Middle frontal gyrus (tissue), 1 donor: ENCODE results near the gene WAPL.
"Not testable (repeated sequence)": the region's sequence is repeated elsewhere in the genome, so short reads cannot be mapped to it uniquely, and the experiment has no call there.

Experiments used
- DNase-seq: peaks from one replicate; pipeline ENCODE4 v3.0.0-alpha.2; 2015; ENCODE audit warnings: low spot score; ENCODE audit errors: extremely low spot score

Gene WAPL

GRCh38 chr10:86389441-86390193 lies 132.0 kb downstream of the WAPL start:
- no peak for DNase-seq

GRCh38 chr10:86389109-86389440 lies 132.5 kb downstream of the WAPL start:
- DNase-seq, result not testable (repeated sequence)

- DNase-seq, result no peak
These were observed 133.4 kb downstream of the WAPL start for GRCh38 chr10:86388119-86388704.

GRCh38 chr10:86387178-86387794 lies 134.3 kb downstream of the WAPL start:
- no peak for DNase-seq

GRCh38 chr10:86385806-86386205 lies 135.8 kb downstream of the WAPL start:
- DNase-seq, result no peak
